ENCODE measurements around the gene KCNJ16.

Gene KCNJ16

DNA sequence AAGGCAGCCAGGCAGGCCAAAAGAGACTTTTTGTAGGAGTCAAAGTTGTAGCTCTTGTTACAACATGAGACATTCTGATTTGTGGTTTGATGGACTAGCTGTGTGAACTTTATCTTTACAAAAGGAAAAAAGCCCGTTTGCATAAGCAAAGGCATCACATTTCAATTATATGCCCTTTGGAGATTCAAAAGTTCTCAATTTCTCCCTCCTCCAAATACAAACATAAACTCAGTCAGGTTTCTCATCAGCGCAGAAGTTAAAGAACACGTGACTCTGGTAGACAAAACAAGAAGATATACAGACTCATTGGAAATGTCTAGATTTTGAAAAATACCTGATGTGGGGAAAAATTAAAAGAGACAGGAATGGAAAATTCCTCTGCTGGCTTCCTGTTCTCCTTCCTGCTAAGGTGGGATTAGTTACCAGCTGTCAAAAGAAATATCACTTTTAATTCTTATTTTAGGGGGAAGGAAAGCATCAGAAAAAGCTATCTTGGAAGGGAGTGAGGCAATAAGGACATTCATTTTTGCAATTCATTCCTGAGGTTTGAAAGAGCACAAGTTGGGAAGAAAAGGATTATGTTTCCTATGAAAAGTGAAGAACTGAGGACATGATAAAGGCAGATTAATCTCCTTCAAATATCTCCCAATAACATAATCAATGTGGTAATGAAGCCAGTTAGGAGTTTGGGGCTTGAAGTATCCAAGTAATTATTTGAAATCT, 4.6 kb upstream of the KCNJ16 start:
- no peak for DNase-seq

DNA sequence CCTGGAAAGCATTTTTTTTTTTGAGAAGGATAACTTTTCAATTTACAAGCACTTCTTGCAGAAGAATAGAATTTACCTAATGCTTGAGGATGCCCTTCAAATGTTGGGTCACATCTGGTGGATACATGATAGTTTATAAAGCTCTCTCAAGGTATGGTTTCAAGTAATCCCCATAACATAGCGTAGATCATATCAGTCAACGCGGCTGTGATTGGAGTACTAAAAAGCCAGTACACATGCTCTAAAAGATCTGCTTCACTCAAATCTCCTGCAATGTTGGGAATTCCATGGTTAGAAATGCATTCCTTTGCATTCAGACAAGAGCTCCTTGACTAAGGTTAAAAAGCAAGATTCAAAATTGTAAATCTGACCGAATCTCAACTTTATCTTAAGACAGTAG, 3.9 kb upstream of the KCNJ16 start:
- no peak for DNase-seq

DNA sequence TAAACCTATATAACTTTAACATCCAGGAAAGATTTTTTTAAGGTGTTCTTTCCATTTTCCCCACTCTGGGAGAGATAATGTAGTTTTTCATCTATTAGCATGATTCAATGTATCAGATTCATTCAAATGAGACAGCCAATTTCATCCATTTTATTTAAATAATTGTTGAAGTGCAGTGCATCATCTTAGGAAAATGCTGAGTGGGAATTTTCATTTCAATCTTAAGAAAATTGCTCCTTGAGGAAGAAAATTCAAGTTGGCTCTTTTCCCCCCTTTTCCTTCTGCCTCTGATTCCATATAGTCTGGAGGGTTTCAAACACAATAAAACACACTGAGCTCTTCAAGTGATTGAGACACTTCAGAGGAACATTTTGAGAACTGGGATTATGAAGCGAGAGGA, 3.4 kb upstream of the KCNJ16 start:
- DNase-seq, result no peak

DNA sequence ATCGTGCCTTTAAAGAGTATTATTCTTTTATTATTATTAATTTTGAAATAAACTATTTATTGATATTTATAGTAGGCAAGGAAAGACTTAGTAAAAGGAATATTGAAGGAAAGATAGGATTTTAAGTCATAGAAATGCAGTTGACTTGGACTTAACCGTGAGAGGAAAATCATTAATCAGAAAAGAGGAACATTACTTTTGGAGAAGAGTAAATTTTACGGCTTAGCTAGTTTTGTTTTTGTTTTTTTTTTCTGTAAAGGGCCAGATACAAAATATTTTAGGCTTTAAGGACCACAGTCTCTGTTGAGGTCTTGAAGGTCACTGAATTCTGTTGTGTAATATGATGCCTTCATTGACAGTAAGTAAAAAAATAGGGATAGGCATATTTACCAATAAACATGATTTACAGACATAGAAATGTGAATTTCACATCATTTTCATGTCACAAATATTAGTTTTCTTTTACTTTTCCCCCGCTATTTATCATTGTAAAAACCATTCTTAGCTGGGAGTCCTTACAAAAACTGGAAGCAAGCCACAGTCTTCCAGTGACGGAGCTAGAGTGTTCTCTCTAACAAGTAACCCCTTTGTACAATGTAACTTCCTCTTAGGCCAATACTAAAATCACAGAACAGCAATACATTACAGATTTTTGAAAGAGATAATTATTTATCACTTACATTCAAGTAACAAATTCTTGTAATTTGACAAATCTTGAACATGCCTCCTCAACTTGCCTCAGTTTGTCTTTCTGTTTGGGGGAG, 2.3 kb upstream of the KCNJ16 start:
- DNase-seq, result peak in 3 of 56 donors; percentile 4 to 8 (median 6)

DNA sequence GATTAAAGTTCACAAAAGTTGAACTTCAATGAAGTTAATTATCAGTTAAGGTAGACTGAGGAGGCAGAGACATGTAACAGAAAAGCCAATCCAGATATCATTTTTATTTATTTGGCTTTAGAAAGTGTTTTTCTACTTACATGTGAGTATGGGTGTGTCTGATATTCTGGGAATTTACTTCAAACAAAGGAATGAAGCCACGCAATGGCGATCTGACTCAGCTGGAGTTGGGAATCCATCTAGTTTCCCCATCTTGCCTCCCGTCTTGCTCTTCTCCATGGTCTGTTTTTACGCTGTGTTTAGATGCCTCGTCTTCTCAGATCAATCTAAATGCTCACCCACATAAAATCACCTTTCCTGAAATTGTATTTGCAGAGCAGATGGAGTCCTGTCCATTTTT, 1.7 kb upstream of the KCNJ16 start:
- DNase-seq, result no peak

DNA sequence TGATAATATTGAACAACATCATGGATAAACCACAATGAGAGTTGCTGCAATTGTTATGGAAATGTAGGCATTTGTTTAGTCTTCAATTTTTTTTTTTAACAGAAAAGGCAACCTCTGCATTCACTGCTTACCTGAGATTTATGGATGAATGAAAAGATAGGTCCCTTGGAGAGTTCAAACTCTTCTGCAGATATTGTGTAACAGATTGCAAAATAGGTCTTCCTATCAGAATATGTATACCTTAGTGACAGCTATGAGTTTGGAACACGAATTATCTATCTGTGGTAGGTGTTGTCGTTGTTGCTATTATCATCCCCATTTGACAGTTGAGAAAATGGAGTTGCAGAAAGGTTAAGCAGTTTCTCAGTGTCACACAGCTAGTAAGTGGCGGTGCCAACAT, 1.2 kb upstream of the KCNJ16 start:
- DNase-seq, result no peak

DNA sequence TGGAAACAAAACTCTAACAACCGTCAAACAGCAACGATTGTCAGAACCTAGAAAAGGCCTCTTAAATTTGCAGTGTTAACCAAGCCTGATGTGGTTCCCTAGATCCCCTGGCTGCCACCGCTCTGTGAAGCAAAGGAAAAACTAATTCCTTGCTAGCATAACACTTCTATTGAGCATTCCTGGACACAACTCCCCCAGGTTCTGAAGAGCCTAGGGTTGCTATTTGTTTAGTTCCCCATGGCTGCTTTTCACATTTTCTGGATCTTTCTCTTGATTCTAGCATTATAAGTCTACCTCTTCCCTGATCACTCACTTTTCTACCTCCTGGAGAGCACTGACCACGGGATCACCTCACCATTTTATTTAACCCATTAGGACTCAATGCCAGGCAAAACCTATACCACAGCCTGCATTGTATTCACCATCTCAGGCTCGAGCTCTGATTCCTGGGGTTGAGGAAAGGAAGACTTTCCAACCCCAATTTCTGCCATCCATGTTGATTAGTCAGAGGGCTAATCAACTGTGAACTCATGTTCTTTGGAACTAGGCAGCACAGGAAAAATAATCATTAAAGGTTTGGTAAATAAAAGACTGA, 692 bp upstream of the KCNJ16 start:
- no peak for DNase-seq

DNA sequence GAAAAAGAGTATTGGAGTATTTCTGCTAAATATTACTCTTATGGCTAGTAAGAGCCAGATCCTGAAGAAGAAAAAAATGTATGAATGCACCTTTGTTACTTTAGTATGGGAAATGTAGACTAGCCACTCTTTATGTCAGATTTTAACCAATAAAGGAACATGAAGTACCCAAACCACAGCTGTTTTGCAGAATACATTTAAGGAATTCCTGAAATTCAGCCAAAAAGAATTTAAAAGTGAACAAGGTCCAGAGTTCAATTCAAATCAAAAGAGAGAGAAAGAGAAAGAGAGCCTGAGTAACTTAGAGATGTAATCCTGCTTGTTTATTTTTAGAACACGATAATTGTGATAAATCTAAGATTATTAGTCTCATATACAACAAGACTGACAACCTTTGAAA, 1.2 kb downstream of the KCNJ16 start:
- DNase-seq, result no peak

DNA sequence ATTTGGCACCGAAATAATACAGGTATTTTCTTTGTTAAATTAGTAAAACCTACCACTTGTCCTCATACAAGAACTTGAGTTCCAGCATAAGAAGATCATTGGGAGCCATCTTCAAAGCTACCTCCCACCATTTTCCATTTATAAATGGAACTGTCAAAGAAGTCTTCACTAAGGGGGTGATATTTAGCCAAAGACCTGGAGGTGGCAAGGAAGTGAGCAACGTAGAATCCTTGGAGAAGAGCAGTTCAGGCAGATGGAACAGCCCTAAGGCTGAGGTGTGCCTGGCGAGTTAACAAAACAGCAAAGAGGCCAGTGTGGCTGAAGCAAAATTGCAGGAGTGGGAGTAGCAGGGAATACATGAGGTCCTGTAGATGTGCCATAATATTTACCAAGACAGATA, 1.8 kb downstream of the KCNJ16 start:
- DNase-seq, result no peak

DNA sequence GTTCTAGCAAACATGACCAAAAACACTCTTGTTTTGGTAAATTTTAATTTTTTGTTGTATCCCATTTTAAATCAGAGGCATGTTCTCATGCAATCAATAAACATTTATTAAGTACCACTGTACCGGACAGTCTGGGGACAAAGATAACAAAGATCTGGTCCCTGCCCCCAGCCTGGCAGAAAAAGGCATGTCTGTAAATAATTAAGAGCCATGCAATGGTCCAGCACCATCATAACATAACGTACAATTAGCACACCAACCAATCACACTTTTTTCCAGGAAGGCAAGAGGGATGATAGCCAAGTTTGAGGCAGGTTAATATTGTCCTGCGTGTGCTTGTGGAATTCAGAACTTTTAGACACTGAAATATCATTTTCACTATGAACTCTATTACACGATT, 3.5 kb downstream of the KCNJ16 start:
- DNase-seq, result no peak

DNA sequence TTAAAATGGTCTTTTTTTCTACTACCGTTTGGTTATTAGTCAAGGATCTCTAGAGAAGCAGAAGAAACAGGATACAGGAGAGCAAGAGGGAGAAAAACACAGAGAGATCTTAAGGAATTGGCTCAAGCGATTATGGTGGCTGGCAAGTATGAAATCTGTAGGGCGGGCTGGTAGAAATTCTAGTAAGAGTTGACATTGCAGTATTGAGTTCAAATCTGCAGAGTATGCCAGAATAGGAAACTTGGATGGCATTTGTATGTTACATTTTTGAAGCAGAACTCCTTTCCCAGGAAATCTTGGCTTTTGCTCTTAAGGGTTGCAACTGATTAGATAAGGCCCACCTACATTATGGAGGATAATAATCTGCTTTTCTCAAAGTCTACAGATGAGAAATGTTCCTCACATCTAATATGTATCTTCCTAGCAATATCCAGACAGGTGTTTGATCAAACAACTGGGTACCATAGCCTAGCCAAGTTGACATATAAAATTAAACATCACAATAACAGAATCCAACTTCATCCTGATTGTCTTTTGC, 4.0 kb downstream of the KCNJ16 start:
- DNase-seq, result no peak

DNA sequence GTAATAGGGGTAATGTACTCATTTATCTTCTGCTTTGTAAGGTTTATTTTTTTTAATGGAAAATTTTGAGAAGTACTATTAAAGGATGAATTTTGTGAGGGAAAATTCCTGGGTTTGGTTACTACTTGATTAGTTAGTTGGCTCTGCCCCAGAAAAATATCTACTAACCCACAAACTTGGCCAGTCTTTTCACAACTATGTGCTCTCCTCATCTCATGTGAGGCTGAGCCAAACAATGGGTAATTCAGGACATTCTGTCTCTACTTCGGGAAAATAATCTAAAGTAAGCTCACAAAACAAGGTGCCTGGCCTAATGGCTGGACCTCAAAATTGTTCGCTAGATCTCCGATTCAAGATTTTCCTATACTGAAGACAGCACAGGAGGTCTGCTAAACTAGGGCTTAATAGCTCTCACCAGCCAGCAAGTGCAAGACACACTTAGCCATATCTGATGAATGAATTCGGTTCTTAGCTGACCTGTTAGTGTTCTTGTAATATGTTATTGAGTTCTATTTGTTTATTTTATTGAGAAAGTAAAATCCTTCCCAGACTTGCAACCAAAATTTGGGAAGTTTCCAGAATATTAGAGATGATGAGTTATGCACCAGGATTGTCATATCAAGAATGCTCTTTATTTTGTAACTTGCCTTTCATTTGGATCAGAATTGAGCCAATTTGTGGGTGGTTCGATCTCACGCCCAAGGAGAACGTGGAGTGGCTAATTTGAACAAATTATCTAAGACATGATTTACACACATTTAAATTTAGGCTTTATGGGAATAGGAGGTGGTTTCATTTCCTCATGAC, 5.7 kb downstream of the KCNJ16 start:
- DNase-seq, result no peak

DNA sequence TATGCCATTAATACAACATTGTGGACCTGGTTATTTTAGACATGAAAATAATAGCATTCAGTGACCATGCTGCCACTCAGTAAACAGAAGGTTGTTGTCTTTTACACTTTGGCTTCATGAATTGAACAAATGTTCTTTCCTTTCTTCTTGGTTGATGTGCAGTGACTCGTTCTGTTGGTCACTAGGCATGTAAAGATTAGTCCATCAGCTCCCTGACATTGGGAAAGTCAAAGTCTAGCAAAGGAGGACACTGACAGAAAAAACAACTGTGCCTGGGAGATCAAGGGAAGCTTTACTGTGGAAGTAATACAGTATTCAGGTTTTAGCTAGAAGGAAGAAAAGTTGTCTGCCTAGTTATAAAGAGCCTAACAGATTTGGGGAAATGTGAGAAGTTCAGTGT, 6.9 kb downstream of the KCNJ16 start:
- no peak for DNase-seq

DNA sequence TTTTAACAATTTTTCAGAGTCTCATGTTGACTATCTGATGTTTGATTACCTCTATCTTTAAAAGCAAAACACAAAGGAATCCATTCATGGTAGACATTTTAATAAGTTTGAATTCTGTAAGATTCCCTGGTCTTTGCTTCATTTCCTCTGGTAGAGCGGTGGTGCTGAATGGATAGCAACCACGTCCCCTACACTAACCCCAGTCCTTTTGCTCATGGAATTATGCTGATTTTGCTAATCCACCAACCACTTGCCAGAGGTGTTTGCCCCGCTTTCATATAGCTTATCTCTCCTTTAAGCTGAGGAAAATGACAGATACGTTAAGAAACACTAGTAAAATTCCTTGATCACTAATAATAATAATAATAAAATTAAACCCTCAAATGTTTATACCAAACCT, 9.5 kb downstream of the KCNJ16 start:
- DNase-seq, result no peak

DNA sequence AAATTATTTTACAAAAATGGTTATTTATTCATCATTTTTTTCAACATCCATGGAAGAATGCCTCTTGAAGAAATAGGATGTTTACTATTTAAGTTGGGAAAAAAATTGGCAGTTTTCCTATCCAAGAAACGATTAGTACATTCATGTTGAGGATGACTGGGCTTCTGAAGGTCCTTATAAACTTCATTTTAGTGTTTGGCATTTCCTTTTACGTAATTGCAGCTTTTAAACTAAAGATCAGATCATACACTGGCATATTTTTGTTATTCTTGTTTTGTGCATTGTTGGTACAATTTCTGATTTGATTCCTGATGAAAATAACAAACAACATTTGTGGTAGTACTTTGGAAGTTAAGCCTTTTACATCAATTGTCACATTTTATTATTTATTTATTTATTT, 11.5 kb downstream of the KCNJ16 start:
- no peak for DNase-seq

DNA sequence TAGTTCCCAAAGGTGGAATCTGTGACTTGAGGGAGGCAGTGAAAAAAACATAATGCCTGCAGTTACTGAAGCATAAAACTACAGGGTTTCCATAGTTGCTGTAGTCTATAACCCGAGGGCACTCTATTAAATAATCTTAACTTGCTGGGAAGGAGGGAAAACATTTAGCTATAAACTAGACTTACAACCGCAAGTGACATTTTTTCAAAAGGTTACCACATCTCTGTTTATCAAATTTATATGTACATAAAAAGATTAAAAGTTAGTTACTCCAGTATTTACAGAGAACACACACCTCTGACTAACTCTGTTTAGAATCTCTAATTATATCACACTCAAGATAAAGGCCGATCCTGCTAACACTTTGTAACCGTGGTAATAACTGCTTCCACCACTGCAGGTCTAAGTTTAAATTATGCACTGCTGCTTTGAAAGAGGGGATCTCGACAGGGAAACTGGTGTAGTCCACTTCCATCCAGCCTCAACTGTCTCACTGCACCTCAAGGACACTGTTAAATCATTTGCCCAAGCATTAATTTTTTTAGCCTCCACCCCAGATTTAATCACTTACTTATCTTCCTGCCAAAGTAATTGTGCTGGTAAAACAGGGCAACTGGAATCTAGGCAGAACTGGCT, 14.6 kb downstream of the KCNJ16 start:
- DNase-seq, result no peak

DNA sequence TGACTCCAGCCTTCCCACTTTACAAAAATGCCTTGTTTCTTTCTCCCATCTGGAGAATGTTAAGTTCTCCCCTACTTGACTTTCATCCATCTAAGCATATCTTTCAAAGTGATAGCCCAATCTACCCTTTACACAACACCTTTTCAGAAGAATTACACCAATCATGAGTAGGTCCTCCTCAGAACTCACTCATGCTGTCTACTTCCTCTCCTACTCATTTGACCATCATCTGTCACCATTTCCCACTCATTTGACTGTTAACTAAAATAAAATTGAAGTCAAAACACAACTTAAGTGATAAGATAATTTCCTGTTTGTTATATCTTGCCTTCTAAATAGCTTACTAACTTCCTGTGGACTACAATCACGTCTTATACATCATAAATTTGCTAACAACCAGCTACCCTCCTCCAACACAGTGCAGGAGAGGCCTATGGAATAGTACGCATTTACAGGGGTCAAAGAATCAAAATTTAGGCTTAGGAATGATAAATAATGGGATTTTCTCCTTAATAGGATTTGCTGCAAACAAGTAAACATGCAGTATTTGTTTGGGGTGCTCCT, 16.1 kb downstream of the KCNJ16 start:
- no peak for DNase-seq

DNA sequence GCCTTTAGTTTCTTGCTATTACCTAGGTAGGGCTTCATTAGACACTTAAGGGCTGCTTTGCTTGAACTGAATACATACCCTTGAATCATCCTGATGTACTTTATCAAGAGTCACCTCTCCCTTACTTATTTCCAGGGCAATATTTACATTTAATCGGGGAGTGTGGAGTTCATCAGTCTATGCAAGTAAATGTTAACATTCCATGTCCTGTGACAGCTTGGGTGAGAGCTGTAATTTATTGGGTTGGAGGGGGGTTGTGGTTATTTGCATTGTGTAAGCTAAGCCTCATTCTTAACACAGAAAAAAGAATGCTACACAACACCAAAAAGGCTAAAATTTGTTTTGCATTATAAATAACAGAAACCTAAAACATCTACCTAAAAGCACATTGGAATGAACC, 16.7 kb downstream of the KCNJ16 start:
- no peak for DNase-seq

DNA sequence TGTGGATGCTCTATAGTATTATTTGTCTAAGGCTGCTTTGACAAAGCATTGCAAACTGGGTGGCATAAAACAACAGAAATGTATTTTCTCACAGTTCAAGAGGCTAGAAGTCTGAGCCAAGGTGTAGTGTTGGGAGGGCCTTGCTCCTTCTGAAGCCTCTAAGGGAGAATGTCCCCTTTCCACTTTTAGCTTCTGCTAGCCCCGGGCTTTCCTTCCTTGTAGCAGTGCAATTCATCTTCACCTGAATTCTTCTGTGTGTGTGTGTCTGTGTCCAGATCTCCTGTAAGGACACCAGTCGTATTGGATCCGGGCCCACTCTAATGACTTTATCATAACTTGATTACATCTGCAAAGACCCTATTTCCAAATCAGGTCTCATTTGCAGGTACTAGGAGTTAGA, 18.1 kb downstream of the KCNJ16 start:
- no peak for DNase-seq

DNA sequence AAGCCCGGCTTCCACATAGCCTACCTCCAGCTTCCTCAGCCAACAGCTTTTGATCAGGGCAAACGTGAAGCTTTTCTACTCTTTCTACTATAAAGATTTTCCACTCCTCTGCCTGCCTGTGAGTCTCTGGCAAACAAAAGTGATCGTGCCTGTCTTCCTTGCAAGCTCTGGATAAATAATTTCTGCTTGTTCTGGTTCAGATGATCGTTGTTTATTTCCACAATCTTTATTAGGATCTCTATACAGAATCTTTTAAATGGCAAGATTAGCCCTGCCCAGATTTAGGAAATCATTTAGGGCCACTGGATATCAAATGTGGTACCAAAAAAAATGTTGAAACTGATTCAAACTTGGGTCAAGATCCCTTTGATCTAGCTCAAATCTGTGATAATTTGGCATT, 20.4 kb downstream of the KCNJ16 start:
- DNase-seq, result no peak

DNA sequence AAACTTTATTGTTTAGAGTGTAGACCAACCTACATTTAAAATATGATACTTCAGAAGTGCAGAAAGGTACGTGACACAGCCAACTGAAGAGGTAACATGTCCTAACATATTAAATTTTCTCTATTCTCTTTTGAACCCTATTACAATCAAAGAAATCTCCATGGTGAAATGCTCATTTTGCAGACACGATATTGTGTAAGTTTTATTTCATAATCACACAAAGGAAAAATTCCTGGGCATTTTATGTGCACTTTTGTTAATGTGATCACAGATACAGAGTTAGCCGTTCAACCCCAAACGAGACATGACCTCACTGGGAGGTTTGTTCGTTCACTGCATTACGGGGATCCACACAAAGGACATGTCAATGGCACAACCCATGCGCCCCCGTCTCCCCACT, 21.8 kb downstream of the KCNJ16 start:
- no peak for DNase-seq

Measured in amygdala (tissue), 56 donors.